ENCODE results near the gene UBC. TPM values are rescaled to one million over a fixed set of nuclear protein-coding genes. Genes with fewer than 3 reads are reported as not detected.

UBC gene
- polyA plus RNA-seq (ENCODE audit: insufficient read depth in 1 of 5, insufficient read length in 5 of 5, low replicate concordance in 1 of 5): 100 to 1,000 TPM; 630 to 973 (median 902) TPM
- long read RNA-seq, donor 1, transcript UBC-201 (2 exons, 2,688 nt): minor isoform, 321 of 881 reads
- long read RNA-seq, donor 1, transcript UBC-205 (1 exons, 3,745 nt): major isoform, 524 of 881 reads
- long read RNA-seq, donor 1, partial matches to known transcripts: 0 of 881 reads
- long read RNA-seq, donor 1, other reads (novel, unspliced or antisense): 34 of 881 reads
- long read RNA-seq, donor 2, transcript UBC-201 (2 exons, 2,688 nt): minor isoform, 176 of 519 reads
- long read RNA-seq, donor 2, transcript UBC-205 (1 exons, 3,745 nt): major isoform, 341 of 519 reads
- long read RNA-seq, donor 2, partial matches to known transcripts: 0 of 519 reads
- long read RNA-seq, donor 2, other reads (novel, unspliced or antisense): 0 of 519 reads
- long read RNA-seq, donor 3, transcript UBC-201 (2 exons, 2,688 nt): minor isoform, 220 of 647 reads
- long read RNA-seq, donor 3, transcript UBC-205 (1 exons, 3,745 nt): major isoform, 427 of 647 reads
- long read RNA-seq, donor 3, partial matches to known transcripts: 0 of 647 reads
- long read RNA-seq, donor 3, other reads (novel, unspliced or antisense): 0 of 647 reads
- long read RNA-seq, donor 4, transcript UBC-201 (2 exons, 2,688 nt): minor isoform, 157 of 404 reads
- long read RNA-seq, donor 4, transcript UBC-205 (1 exons, 3,745 nt): major isoform, 247 of 404 reads
- long read RNA-seq, donor 4, partial matches to known transcripts: 0 of 404 reads
- long read RNA-seq, donor 4, other reads (novel, unspliced or antisense): 0 of 404 reads
- long read RNA-seq, donor 5, transcript UBC-201 (2 exons, 2,688 nt): minor isoform, 422 of 1,382 reads
- long read RNA-seq, donor 5, transcript UBC-205 (1 exons, 3,745 nt): major isoform, 960 of 1,382 reads
- long read RNA-seq, donor 5, partial matches to known transcripts: 0 of 1,382 reads
- long read RNA-seq, donor 5, other reads (novel, unspliced or antisense): 0 of 1,382 reads
- long read RNA-seq, donor 6, transcript UBC-205 (1 exons, 3,745 nt): major isoform, 624 of 975 reads
- long read RNA-seq, donor 6, transcript UBC-201 (2 exons, 2,688 nt): minor isoform, 343 of 975 reads
- long read RNA-seq, donor 6, partial matches to known transcripts: 0 of 975 reads
- long read RNA-seq, donor 6, other reads (novel, unspliced or antisense): 8 of 975 reads
- long read RNA-seq, donor 7, transcript UBC-205 (1 exons, 3,745 nt): major isoform, 494 of 622 reads
- long read RNA-seq, donor 7, transcript UBC-201 (2 exons, 2,688 nt): minor isoform, 121 of 622 reads
- long read RNA-seq, donor 7, partial matches to known transcripts: 0 of 622 reads
- long read RNA-seq, donor 7, other reads (novel, unspliced or antisense): 6 of 622 reads
- long read RNA-seq, donor 8, transcript UBC-201 (2 exons, 2,688 nt): minor isoform, 51 of 250 reads
- long read RNA-seq, donor 8, transcript UBC-205 (1 exons, 3,745 nt): major isoform, 168 of 250 reads
- long read RNA-seq, donor 8, partial matches to known transcripts: 0 of 250 reads
- long read RNA-seq, donor 8, other reads (novel, unspliced or antisense): 30 of 250 reads

DNA sequence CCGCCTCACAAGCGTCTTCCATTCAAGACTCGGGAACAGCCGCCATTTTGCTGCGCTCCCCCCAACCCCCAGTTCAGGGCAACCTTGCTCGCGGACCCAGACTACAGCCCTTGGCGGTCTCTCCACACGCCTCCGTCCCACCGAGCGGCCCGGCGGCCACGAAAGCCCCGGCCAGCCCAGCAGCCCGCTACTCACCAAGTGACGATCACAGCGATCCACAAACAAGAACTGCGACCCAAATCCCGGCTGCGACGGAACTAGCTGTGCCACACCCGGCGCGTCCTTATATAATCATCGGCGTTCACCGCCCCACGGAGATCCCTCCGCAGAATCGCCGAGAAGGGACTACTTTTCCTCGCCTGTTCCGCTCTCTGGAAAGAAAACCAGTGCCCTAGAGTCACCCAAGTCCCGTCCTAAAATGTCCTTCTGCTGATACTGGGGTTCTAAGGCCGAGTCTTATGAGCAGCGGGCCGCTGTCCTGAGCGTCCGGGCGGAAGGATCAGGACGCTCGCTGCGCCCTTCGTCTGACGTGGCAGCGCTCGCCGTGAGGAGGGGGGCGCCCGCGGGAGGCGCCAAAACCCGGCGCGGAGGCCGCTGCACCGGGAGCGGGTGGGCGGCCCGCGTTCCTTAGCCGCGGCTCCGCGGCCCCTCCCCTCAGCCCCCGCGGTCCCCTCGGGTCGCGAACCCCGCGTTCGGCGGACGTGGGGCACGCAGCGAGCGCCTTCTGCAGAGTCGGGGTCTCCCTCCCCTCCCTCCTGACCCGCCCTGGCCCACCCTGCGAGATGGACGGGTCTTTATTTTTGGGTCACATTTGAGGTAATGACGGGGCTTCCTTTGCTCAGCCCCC, at the start of gene UBC:
TSS of gene UBC (minus strand) at position 259 of the 847 bp plus-strand sequence. CDS start 879 bp downstream, outside the sequence.
- DNase-seq: peak; percentile 96 to 99

DNA sequence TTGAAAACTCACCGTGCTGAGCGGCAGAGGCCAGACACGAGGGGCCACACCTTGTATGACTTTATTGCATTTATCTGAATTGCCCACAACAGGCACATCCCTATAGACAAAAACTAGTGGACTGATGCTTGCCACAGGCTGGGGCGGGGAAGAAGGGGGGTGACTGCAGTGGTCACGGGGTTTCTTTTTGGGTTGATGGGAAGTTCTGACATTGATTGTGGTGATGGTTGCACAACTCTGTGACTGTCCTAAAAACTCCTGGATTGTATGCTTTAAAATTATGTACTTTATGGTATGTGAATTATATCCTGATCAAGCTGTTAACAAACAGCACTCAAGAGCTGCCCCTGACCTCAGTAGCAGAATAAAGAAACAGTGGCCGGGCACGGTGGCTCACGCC, 48.8 kb upstream of the UBC start:
- DNase-seq: no peak

DNA sequence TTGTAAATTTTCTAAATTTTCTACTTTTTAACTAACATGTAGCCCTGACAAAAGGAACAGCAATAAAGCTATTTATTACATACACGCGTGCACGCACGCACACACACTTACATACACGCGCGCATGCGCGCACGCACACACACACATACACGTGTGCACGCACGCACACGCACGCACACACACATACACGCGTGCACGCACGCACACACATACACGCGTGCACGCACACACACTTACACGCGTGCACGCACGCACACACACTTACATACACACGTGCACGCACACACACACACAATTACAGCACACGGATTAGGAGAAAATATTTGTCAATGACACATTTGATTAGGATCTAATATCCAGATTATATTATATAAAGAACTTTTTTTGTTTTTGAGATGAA, 46.6 kb upstream of the UBC start:
- no peak for DNase-seq

DNA sequence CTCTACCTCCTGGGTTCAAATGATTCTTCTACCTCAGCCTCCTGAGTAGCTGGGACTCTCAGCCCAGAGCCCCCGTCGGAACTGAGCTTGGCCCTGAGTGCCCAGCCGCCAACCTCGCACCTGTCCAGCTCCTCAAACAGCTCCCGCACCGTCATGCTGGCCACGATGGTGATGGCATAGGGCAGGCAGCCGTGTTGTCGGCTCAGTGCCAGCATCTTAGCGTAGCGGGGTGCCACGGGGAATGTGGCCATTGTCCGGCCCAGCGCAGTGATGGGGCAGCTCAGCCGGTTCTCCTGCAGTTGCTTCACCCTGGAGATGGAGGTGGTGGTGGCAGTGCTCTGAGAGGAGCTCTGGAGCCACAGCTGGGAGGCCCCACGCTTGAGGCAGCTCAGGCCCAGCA, 42.1 kb upstream of the UBC start:
- no peak for DNase-seq

DNA sequence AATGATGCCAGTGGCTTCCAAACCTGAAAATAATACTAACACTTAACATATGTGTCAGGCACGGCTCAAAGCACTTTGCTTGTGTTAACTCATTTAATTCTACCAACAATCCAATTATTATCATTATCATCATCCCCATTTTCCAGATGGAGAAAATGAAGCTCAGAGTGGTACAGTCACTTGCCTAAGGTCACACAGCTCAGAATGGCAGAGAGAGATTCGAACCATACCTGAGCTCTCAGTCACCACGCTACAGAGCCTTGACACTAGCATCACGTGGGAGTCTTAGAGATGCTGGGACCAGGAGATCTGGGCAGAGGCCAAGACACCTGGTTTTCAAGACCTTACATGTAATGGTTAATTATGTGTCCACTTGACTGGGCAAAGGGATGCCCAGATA, 40.3 kb upstream of the UBC start:
- DNase-seq: no peak

DNA sequence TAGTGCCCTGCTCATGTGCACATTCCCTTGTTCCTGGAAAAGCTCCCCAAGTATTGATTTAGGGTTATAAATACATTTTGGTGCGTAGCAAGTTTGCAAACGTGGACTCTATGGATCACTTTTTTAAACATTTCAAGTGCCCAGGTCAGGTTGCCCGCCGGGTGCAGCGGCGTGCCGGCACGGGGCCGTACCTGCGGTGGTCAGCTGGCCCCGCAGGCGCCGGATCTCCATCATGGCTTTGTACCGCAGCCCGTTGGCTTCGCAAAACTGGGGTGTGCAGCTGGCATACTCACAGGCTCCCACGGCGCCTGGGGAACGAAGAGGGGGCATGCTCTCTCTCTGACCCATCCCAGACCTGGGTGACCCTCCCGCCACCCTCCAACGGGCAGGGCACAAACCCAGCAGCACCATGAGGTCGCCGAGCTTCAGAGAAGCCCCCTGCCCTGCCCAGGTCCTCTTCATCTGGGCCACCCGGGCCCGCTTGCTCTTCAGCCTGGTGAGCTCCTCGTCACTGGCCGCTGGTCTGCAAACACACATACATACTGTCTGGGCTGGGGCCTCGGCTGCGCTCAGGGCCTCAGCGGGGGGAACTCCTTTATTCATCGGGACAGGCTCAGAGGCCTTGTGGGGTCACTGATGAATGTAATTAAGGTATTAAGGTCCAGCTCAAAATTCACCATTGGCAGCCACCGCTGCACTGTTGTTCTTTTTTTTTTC, 39.4 kb upstream of the UBC start:
- no peak for DNase-seq

DNA sequence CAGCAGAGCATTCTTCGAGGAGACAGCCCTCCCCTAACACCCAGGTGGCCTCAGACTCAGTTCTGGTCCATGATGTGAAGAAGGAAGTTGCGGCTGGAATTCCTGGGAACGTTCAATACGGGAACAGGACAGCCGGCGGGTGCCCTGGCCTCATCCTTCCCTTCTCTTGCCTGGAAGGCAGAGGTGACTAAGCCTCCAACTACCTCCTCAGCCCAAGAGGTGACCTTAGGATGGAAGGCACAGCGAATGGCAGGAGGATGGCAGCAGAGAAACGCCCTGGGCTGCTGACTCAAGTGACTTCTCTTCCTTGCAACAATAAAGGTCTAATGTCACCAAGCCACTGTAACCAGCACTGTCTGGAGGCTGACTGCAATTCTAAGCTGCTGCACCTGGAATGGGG, 38.4 kb upstream of the UBC start:
- DNase-seq: no peak

DNA sequence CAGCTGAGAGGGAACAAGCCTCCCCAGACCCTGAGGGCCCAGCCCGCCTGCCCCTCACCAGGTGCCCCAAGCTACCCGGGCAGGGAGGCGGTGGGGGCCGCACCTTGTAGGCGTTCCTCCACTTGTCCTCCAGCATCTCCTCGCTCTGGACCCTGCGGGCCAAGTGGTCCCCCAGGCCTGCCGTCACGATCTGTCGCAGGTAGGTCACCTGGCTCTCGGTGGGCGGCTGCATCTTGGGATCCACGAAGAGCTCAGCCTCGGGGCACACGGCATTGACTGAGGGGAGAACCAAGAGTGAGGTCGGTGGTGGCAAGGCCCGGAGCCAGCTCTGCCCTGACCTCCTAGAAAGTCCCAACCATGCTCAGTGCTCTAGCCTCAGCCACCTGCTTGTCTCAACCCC, 37.8 kb upstream of the UBC start:
- DNase-seq: no peak

DNA sequence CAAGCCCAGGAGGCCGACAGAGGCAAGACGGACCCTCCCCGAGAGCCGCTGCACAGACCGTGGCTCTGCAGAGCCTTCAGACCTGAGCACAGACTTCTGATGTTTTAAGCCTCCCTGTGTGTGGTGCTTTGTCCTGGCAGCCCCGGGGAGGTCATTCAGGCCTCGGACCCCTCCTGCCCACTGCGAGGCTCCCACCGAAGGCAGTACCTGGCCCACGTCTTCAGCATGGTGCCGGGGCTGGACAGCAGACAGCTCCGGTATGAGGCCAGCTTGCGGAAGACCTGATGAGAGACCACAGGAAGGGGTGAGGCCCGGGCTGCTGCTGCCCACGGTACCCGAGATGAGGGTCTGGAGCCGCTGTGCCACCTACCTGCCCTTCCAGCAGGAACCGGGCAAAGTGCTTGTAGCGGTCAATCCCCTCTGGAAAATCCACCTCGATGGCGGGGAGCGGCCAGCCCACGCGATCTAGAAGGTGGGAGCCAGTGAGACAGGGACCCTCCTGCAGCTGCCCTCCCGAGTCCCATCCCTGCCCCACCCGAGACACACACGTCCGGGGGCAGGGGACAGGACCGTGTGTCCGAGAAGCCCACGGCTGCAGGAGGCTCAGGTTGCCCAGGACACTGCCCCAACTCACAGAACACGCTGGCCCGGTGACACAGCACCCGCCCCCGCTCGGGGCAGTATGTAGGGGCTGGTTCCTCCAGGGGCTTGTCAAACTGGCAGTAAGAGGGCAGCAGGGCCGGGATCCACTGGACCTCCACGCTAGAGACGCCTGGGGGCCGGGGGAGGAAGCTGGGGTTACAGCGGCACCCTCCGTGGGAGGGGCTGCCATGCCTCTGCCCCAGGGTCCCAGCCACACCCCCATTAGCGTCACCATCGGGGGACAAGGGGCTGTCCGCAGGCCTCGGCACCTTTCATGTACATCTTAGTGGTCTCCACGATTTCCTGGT, 35.6 kb upstream of the UBC start:
- DNase-seq: no peak

DNA sequence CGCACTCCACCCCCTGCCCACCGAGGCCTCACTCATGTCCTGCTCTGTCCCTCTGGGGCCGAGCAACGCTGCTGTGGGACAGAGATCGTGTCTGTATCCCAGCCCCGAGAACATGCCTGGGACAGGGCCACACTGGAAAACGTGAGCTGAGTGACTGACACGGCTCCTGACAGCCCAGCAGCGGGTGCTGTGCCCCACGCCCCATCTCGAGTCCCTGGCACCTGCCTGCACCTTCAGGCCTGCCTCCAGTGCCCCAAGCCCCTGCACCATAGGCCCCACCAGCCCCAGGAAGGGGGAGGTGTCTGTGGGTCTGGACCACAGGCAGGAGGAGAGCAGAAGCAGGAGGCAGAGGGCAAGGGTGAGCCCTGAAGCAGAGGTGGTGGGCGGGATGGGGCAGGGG, 34.6 kb upstream of the UBC start:
- DNase-seq: no peak

DNA sequence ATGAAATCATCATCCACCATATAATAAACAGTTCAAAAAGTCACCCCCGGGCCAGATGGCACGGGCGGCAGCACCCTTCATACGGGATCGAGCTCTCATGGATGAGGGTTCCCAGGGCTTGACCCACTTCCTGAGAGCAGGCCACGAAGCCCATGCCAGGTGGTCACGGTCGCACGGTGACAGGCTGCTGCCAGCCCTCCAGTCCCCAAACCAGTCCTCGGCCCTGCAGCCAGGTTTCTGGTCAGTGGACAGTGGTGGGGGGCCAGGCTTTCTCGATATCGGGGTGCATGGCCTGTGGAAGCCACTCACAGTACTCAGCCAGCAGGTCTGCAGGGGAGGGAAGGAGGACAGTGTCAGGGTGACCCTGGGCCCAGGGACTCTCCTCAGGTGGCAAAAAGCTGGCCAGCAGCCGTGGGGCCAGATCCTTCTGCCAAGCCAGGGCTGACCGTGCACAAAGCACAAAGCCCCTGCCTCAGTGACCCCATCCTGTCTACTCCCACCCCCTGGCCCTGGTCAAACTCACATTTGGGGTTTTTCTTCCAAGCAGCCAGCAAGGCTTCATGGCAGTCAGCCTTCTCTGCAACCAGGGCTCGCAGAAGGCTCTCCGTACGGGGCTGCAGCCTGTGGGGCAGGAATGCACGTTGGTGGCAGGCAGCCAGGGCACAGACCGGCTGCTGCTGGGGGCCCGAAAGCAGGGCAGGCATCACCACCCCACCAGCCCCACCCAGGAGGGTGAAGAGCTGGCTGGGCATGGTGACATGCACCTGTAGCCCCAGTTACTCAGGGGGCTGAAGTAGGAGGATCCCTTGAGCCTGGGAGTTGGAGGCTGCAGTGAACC, 33.3 kb upstream of the UBC start:
- DNase-seq: no peak

DNA sequence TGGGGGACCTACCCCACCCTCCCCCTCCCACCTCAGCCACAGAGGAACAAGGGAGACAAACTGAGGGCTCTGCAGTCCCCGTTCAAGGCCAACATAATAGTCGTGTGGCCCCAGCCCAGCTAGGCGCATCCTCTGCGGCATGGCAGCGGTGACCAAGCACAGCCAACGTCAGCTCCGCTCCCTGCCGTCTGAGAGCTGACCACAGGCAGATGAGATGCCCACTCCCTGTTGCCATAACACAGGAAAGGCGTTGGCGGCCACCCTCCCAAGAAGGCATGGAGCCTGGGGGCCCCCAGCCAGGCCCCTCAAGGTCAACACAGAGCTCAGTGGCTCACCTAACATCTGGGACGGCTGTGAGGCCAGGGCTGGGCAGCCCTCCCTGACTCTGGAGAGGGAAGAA, 32.6 kb upstream of the UBC start:
- no peak for DNase-seq

DNA sequence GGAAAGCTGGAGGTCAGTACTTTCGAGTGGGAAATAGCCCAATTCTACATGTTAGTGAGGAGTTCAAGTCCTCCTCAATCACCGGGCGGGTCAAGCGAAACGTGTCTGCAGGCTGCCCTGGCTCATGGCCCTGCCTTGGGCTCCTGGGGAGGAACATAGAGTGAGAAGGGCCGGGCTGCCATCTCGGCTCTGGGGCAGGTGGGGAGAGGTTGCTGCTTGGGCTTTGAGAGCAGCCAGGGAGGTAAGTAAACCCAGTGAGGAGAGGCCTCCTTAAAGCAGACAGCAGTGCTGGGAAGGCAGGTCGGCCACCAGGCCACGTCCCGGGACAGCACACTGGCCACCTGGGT, 32.0 kb upstream of the UBC start:
- no peak for DNase-seq

DNA sequence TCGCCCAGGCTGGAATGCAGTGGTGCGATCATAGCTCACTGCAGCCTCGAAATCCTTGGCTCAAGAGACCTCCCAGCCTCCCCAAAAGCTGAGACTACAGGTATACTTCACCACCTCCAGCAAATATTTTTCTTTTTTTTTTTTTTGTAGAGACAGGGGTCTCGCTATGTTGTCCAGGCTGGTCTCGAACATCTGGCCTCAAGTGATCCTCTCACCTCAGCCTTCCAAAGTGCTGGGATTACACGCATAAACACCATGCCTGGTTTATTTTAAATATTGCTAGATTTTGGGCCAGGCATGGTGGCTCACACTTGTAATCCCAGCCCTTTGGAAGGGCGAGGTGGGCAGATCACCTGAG, 26.7 kb upstream of the UBC start:
- no peak for DNase-seq

DNA sequence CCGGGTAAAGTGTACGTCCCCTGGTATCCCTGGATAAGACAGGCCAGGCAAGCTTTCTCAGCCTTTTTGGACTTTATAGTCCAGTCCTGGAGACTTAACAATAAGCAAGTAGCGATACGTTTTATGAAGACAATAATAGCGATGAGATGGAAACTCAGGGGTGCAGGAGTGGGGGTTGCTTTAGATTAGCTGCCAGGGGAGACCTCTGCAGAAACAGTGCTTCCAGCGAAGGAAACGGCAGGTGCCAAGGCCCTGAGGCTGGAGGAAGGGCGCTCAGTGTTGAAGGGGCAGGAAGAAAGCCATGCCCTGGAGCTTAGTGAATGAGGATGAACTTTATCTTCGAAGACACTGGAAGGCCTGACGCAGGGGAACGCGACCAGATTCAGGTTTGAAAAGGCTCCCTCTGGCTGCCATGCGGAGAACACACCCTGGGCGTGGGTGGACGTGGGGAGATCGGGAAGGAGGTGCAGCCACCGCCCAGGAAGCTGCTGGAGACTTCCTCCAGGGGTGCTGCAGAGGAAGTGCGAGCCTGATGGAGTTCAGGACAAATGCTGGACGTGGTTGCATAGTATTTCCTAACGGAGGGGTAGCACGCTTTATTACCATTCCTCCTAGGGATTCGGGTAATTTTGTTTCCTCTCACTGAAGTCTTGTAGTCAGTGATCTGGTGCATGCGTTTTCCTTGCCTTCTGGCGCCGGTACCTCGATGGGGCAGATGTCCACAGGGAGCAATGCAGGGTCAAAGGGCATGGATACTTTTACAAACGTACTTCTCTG, 26.1 kb upstream of the UBC start:
- peak; percentile 60 to 73 for DNase-seq

DNA sequence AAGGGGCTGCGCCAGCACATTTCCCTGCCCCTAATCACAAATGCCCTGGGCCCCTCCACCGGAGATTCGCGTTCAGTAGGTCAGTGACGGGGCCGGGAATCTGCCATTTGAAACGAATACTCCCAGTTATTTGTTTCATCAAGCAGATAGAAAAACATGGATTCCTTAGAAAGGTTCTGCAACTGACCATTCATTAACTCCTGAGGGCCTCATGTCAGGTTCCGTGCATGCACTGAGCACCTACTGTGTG, 25.6 kb upstream of the UBC start:
- no peak for DNase-seq

DNA sequence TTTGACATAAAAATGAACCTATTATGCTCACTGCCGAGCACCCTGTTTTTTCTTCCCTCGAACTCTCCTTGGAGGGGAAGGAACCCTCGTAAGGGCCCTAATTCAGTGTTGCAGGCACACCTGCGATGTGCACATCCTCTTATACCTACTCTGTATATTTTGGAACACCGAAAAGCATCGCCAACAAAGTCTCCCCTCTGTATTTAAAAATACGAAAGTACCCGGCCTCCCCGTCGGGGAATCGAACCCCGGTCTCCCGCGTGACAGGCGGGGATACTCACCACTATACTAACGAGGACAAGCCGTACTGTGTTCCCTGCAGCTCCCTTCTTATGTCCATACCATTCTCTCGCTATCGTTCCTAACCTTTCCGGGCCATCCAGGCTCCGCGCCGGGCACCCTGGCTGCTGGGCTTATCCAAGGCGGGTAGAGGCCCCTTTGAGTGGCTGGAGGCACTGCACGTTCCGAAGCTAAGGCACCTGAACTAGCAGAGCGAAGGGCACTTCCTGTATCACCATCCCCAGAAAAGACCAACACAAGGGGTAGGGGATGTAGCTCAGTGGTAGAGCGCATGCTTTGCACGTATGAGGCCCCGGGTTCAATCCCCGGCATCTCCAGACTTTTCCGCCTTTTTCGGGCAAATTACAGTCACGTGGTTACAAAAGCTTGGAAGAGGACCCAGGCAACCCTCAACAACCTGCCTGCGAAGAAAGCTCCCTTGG, 25.1 kb upstream of the UBC start:
- DNase-seq: peak; percentile 92 to 96
